NCI-H526 treated with DMSO at 0.1 percent for 48 hours (cell line): ENCODE results near the gene TEX22.

Source experiments
- DNase-seq: peaks from one replicate; lab custom pipeline; 2025; lab: John Stamatoyannopoulos, UW

TEX22 gene

GRCh38 chr14:105400016-105400415, 1.7 kb downstream of the TEX22 start:
- DNase-seq: no peak

GRCh38 chr14:105401699-105402098, 3.4 kb downstream of the TEX22 start:
- no peak for DNase-seq

GRCh38 chr14:105408592-105408991, 10.3 kb downstream of the TEX22 start:
- DNase-seq: no peak

- DNase-seq: no peak
Observed at GRCh38 chr14:105409364-105409763, 11.0 kb downstream of the TEX22 start.

- DNase-seq: no peak
Observed at GRCh38 chr14:105410642-105411016, 12.3 kb downstream of the TEX22 start.

- DNase-seq: no peak
Observed at GRCh38 chr14:105411017-105411941, 12.9 kb downstream of the TEX22 start.

- no peak for DNase-seq
Observed at GRCh38 chr14:105411985-105412770, 13.8 kb downstream of the TEX22 start.

GRCh38 chr14:105412771-105413543, 14.6 kb downstream of the TEX22 start:
- no peak for DNase-seq

GRCh38 chr14:105413544-105413886, 15.2 kb downstream of the TEX22 start:
- no peak for DNase-seq

GRCh38 chr14:105414456-105415371, 16.4 kb downstream of the TEX22 start:
- peak; percentile 44 for DNase-seq

GRCh38 chr14:105415481-105416428, 17.4 kb downstream of the TEX22 start:
- no peak for DNase-seq

- DNase-seq: no peak
Observed at GRCh38 chr14:105416671-105417070, 18.3 kb downstream of the TEX22 start.

GRCh38 chr14:105417690-105418121, 19.4 kb downstream of the TEX22 start:
- no peak for DNase-seq

GRCh38 chr14:105418269-105419194, 20.2 kb downstream of the TEX22 start:
- DNase-seq: no peak

- DNase-seq: no peak
Observed at GRCh38 chr14:105419195-105420091, 21.1 kb downstream of the TEX22 start, which contains the start of gene MTA1. MTA1 (plus strand) TSS chr14:105419827; CDS start chr14:105420036, 209 bp downstream.

- DNase-seq: no peak
Observed at GRCh38 chr14:105420101-105420973, 22.0 kb downstream of the TEX22 start.
